Measurements from ENCODE around the gene DCTN5. TPM values are rescaled to one million over a fixed set of nuclear protein-coding genes. Genes with fewer than 3 reads are reported as not detected.

The DCTN5 gene
- total and polyA plus RNA-seq, 2 of the 13 experiments (the other 11 are each of a cell fraction or from before 2014, with no cell fraction given): 105 to 207 TPM

GRCh38 chr16:23640931-23641765, at the start of gene DCTN5, which contains the start of gene PALB2 (continued):
- TF ChIP-seq, protein P1, sequence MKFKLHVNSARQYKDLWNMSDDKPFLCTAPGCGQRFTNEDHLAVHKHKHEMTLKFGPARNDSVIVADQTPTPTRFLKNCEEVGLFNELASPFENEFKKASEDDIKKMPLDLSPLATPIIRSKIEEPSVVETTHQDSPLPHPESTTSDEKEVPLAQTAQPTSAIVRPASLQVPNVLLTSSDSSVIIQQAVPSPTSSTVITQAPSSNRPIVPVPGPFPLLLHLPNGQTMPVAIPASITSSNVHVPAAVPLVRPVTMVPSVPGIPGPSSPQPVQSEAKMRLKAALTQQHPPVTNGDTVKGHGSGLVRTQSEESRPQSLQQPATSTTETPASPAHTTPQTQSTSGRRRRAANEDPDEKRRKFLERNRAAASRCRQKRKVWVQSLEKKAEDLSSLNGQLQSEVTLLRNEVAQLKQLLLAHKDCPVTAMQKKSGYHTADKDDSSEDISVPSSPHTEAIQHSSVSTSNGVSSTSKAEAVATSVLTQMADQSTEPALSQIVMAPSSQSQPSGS (CRISPR knock-in tag; IDR thresholded peaks at IDR 0.05): peak; percentile 88
- TF ChIP-seq HCFC1 (IDR thresholded peaks at IDR 0.05; ENCODE audit: low read depth, low read length) (peak; percentile 88), CCAR2 (optimal IDR thresholded peaks at IDR 0.05; ENCODE audit: low read depth, low read length) (peak; percentile 34), NR1H2 (CRISPR knock-in tag; IDR thresholded peaks at IDR 0.05; ENCODE audit: borderline replicate concordance, low read depth) (peak; percentile 82; the same call in 1 of the 2 replicates), HNF4G (IDR thresholded peaks at IDR 0.05; ENCODE audit: borderline replicate concordance, low read depth, low read length) (peak; percentile 38), HNF4G (CRISPR knock-in tag; IDR thresholded peaks at IDR 0.05; ENCODE audit: borderline replicate concordance, low read depth) (peak; percentile 77), CBFB (CRISPR knock-in tag; IDR thresholded peaks at IDR 0.05) (peak; percentile 91), BRD4 (CRISPR knock-in tag; IDR thresholded peaks at IDR 0.05) (peak; percentile 97), IRF9 (CRISPR knock-in tag; IDR thresholded peaks at IDR 0.05; ENCODE audit: borderline replicate concordance) (peak; percentile 97), AGO2 (optimal IDR thresholded peaks at IDR 0.05; ENCODE audit: low read depth, low read length) (peak; percentile 92), ZSCAN9 (CRISPR knock-in tag; IDR thresholded peaks at IDR 0.05; ENCODE audit: borderline replicate concordance) (peak; percentile 85), ZNF292 (CRISPR knock-in tag; IDR thresholded peaks at IDR 0.05; ENCODE audit: borderline replicate concordance, low read depth) (peak; percentile 13), MEIS1 (CRISPR knock-in tag; IDR thresholded peaks at IDR 0.05; ENCODE audit: borderline replicate concordance) (no peak; the same call in 1 of the 2 replicates), TIGD3 (CRISPR knock-in tag; IDR thresholded peaks at IDR 0.05; ENCODE audit: borderline replicate concordance) (peak; percentile 70), TCF7L2 (IDR thresholded peaks at IDR 0.05; ENCODE audit: low read depth, low read length) (no peak), ATF7 (IDR thresholded peaks at IDR 0.05) (no peak), ATF7 (CRISPR knock-in tag; IDR thresholded peaks at IDR 0.05) (0 out of 2 replicates have a peak, but pooled peaks have one; percentile 60), MATR3 (CRISPR knock-in tag; IDR thresholded peaks at IDR 0.05) (no peak), REPIN1 (CRISPR knock-in tag; IDR thresholded peaks at IDR 0.05; ENCODE audit: borderline replicate concordance, low read depth) (peak; percentile 99), POLR2A (IDR thresholded peaks at IDR 0.05; ENCODE audit: insufficient read depth in 1 of 2, low read depth in 2 of 2, low read length in 2 of 2) (peak; percentile 88 to 93)
- TF ChIP-seq, protein P2, sequence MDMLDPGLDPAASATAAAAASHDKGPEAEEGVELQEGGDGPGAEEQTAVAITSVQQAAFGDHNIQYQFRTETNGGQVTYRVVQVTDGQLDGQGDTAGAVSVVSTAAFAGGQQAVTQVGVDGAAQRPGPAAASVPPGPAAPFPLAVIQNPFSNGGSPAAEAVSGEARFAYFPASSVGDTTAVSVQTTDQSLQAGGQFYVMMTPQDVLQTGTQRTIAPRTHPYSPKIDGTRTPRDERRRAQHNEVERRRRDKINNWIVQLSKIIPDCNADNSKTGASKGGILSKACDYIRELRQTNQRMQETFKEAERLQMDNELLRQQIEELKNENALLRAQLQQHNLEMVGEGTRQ (IDR thresholded peaks at IDR 0.05; ENCODE audit: low read depth, low read length): peak; percentile 69
- TF ChIP-seq, protein P2 (CRISPR knock-in tag; IDR thresholded peaks at IDR 0.05; ENCODE audit: borderline replicate concordance): peak; percentile 96; the same call in 1 of the 2 replicates
- TF ChIP-seq, protein P3, sequence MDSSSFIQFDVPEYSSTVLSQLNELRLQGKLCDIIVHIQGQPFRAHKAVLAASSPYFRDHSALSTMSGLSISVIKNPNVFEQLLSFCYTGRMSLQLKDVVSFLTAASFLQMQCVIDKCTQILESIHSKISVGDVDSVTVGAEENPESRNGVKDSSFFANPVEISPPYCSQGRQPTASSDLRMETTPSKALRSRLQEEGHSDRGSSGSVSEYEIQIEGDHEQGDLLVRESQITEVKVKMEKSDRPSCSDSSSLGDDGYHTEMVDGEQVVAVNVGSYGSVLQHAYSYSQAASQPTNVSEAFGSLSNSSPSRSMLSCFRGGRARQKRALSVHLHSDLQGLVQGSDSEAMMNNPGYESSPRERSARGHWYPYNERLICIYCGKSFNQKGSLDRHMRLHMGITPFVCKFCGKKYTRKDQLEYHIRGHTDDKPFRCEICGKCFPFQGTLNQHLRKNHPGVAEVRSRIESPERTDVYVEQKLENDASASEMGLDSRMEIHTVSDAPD (CRISPR knock-in tag; IDR thresholded peaks at IDR 0.05): peak; percentile 82
